Gastrocnemius medialis (tissue), 4 donors: ENCODE data around the gene WWOX. TPM values are rescaled to one million over a fixed set of nuclear protein-coding genes. Genes with fewer than 3 reads are reported as not detected.

ENCODE experiments used
- ATAC-seq, 2 donors: fragments of 150-250 bp; one replicate each; pipeline ENCODE4 v1.9.1; 2016
- DNase-seq, 2 donors: peaks; one replicate each; pipeline ENCODE4 v3.0.0-alpha.2; 2019
- H3K27ac ChIP-seq, 4 donors: fragments of 200-600 bp; sonication (generic); 1 replicate in 1 of 4; 2 replicates in 3 of 4; pipeline ENCODE4 v1.5.1; 2016 to 2018; ENCODE audit warnings: mild to moderate bottlenecking in 2 of 4, moderate library complexity in 1 of 4
- H3K27me3 ChIP-seq, 3 donors: fragments of 200-600 bp; sonication (generic) in 2 of 3; 1 replicate in 1 of 3; 2 replicates in 2 of 3; pipeline versions ENCODE4 v1.5.1 to v1.6.0; 2016 to 2019; ENCODE audit warnings: mild to moderate bottlenecking in 1 of 3, moderate library complexity in 1 of 3
- H3K36me3 ChIP-seq, 2 donors: fragments of 200-600 bp; sonication (generic) in 1 of 2; one replicate each; pipeline ENCODE4 v1.5.1; 2017 to 2018
- H3K4me1 ChIP-seq, 2 donors: fragments of 200-600 bp; sonication (generic) in 1 of 2; one replicate each; pipeline ENCODE4 v1.5.1; 2016 to 2017; ENCODE audit warnings: mild to moderate bottlenecking in 2 of 2
- H3K4me3 ChIP-seq, 4 donors: fragments of 200-600 bp; sonication (generic) in 3 of 4; 1 replicate in 1 of 4; 2 replicates in 3 of 4; pipeline ENCODE4 v1.5.1; 2016 to 2019; ENCODE audit warnings: mild to moderate bottlenecking in 2 of 4
- H3K9me3 ChIP-seq, 3 donors: fragments of 200-600 bp; sonication (generic) in 2 of 3; 1 replicate in 1 of 3; 2 replicates in 2 of 3; pipeline ENCODE4 v1.5.1; 2016 to 2019
- POLR2A ChIP-seq, 2 donors: fragments of 450-650 bp; IDR thresholded peaks; one replicate each; pipeline ENCODE4 v1.6.1; 2017; ENCODE audit warnings: antibody characterized with exemption in 2 of 2, mild to moderate bottlenecking in 2 of 2, moderate library complexity in 2 of 2
- in situ Hi-C, 4 donors: fragments of 200-750 bp; cut with MboI; loops; one replicate each; pipeline versions ENCODE4 v1.15.0 to v1.8.0; 2017; ENCODE audit warnings: low sequenced_read_pairs in 4 of 4
- intact Hi-C: fragments of 100-400 bp; cut with DNase I; formaldehyde crosslinking; loops from one replicate; pipeline ENCODE4 v1.15.1; 2023; ENCODE audit warnings: low total_unique reads
- total RNA-seq, 4 donors: library from RNA; depleted of rRNA; stranded (reverse); fragments of >200 nt; gene quantifications; one replicate each; pipeline versions ENCODE4 v1.1.0 to v1.2.3, GENCODE V29; 2016
- TF ChIP-seq, protein P1 (sequence below), 5 experiments: fragments of 450-650 bp in 3 of 5; fragments of 200-600 bp in 2 of 5; sonication (generic) in 2 of 5; IDR thresholded peaks in 4 of 5; conservative IDR thresholded peaks in 1 of 5; 1 replicate in 4 of 5; 2 replicates in 1 of 5; pipeline ENCODE4 v1.5.1; 2016 to 2019; ENCODE audit warnings: antibody characterized with exemption in 5 of 5, mild to moderate bottlenecking in 3 of 5, moderate library complexity in 3 of 5

WWOX gene
- total RNA-seq, 4 donors from 2014 or later = 3.3 to 13.0 (median 6.0) TPM

DNA sequence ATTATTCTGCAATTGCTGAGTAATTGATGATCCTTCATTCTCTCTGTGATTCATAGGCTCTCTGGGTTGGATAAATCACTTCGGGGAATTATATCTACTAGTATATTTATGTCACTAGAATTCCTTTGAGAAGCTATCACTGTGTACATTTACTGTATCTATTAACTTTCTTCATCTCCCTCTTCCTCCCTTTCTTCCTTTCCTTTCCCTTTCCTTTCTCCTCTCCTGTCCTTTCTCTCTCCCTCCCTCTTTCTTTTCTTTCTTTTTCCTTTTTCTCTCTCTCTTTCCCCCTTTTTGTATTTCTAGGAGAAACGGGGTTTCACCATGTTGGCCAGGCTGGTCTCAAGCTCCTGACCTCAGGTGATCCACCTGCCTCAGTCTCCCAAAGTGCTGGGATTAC, 711.8 kb downstream of the WWOX start:
- intact Hi-C loops (no loop called here), in situ Hi-C loops (no loop called here)
- Histone ChIP-seq H3K27me3 (no peaks in the 10 kb centered on the region), H3K4me3 (no peak overlapping the region), H3K36me3 (no peaks in the 10 kb centered on the region), H3K27ac (no peak overlapping the region), H3K9me3 (no peaks in the 10 kb centered on the region), H3K4me1 (peaks cover 16 to 17% of the 10 kb centered on the region in 2 donors)
- DNase-seq (no peak), ATAC-seq (no peak)
- no peak for TF ChIP-seq POLR2A (IDR thresholded peaks at IDR 0.05)
- TF ChIP-seq, protein P1, sequence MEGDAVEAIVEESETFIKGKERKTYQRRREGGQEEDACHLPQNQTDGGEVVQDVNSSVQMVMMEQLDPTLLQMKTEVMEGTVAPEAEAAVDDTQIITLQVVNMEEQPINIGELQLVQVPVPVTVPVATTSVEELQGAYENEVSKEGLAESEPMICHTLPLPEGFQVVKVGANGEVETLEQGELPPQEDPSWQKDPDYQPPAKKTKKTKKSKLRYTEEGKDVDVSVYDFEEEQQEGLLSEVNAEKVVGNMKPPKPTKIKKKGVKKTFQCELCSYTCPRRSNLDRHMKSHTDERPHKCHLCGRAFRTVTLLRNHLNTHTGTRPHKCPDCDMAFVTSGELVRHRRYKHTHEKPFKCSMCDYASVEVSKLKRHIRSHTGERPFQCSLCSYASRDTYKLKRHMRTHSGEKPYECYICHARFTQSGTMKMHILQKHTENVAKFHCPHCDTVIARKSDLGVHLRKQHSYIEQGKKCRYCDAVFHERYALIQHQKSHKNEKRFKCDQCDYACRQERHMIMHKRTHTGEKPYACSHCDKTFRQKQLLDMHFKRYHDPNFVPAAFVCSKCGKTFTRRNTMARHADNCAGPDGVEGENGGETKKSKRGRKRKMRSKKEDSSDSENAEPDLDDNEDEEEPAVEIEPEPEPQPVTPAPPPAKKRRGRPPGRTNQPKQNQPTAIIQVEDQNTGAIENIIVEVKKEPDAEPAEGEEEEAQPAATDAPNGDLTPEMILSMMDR (IDR thresholded peaks at IDR 0.05 in 4 of 5, conservative IDR thresholded peaks at IDR 0.05 in 1 of 5) = no peak

GRCh38 chr16:78812582-78812981, 713.1 kb downstream of the WWOX start:
- no peaks in the 10 kb centered on the region for H3K27me3 ChIP-seq
- no peaks in the 10 kb centered on the region for H3K36me3 ChIP-seq
- intact Hi-C loops = no loop called here
- ATAC-seq (no peak), DNase-seq (no peak)
- no peaks in the 10 kb centered on the region for H3K9me3 ChIP-seq
- TF ChIP-seq, protein P1 (IDR thresholded peaks at IDR 0.05 in 4 of 5, conservative IDR thresholded peaks at IDR 0.05 in 1 of 5) = no peak
- TF ChIP-seq POLR2A (IDR thresholded peaks at IDR 0.05) = no peak
- H3K4me3 ChIP-seq = no peak overlapping the region
- in situ Hi-C loops = no loop called here
- H3K4me1 ChIP-seq = peaks cover 29% of the 10 kb centered on the region in 2 donors
- H3K27ac ChIP-seq = no peak overlapping the region

GRCh38 chr16:78813661-78814311, 714.3 kb downstream of the WWOX start:
- TF ChIP-seq, protein P1 (IDR thresholded peaks at IDR 0.05 in 4 of 5, conservative IDR thresholded peaks at IDR 0.05 in 1 of 5) = no peak
- no peak for TF ChIP-seq POLR2A (IDR thresholded peaks at IDR 0.05)
- no peak overlapping the region for H3K4me3 ChIP-seq
- H3K27ac ChIP-seq = no peak overlapping the region
- intact Hi-C loops (no loop called here), in situ Hi-C loops (no loop called here)
- no peaks in the 10 kb centered on the region for H3K36me3 ChIP-seq
- no peaks in the 10 kb centered on the region for H3K9me3 ChIP-seq
- DNase-seq = no peak
- H3K27me3 ChIP-seq = no peaks in the 10 kb centered on the region
- H3K4me1 ChIP-seq = peaks cover 34 to 35% of the 10 kb centered on the region in 2 donors
- no peak for ATAC-seq

GRCh38 chr16:78815713-78816112, 716.3 kb downstream of the WWOX start:
- Histone ChIP-seq H3K9me3 (no peaks in the 10 kb centered on the region), H3K27me3 (no peaks in the 10 kb centered on the region), H3K4me3 (no peak overlapping the region), H3K4me1 (peaks cover 34 to 35% of the 10 kb centered on the region in 2 donors), H3K36me3 (no peaks in the 10 kb centered on the region), H3K27ac (peak overlapping the region; percentile 41 to 66 (median 52))
- intact Hi-C loops = loop anchor here (2.0 to 5.0 kb wide), 2 partner anchors 131 to 787 kb away; partner anchors contain the start of gene MAF
- ATAC-seq (peak; percentile 11 to 49), DNase-seq (peak in 1 of 2 donors; percentile 17)
- TF ChIP-seq, protein P1 (IDR thresholded peaks at IDR 0.05 in 4 of 5, conservative IDR thresholded peaks at IDR 0.05 in 1 of 5) = no peak
- TF ChIP-seq POLR2A (IDR thresholded peaks at IDR 0.05) = no peak
- in situ Hi-C loops = no loop called here
